K562 (cell line): ENCODE measurements around the gene CPT1A.

Source experiments
- ESRRB ChIP-seq: fragments of 250-450 bp; sonication (Bioruptor Pico); IDR thresholded peaks from 2 replicates; pipeline ENCODE4 v1.5.0; 2020; ENCODE audit warnings: mild to moderate bottlenecking, moderate library complexity, borderline replicate concordance
- KLF1 ChIP-seq: fragments of 450-650 bp; IDR thresholded peaks from 2 replicates; pipeline ENCODE4 v1.6.1; 2016; ENCODE audit warnings: missing genetic modification characterization, missing compliant biosample characterization
- POLR2A ChIP-seq: fragments of 450-650 bp; conservative IDR thresholded peaks from 2 replicates; pipeline ENCODE4 v1.6.1; 2016
- SMC3 ChIP-seq: conservative IDR thresholded peaks from 2 replicates; pipeline ENCODE4 v1.6.1; 2011; ENCODE audit warnings: low read depth, low read length, improper control_type of control experiment; ENCODE audit not compliant: insufficient read depth
- TF ChIP-seq, protein P1 (sequence below), 3 experiments: IDR thresholded peaks in 2 of 3; conservative IDR thresholded peaks in 1 of 3; 2 replicates each; pipeline ENCODE4 v1.5.1; 2011 to 2012; ENCODE audit warnings: low read length in 3 of 3, mild to moderate bottlenecking in 3 of 3, control low read depth in 2 of 3, improper control_type of control experiment in 1 of 3, inconsistent platforms in 1 of 3, low read depth in 1 of 3, mixed read lengths in 1 of 3, moderate library complexity in 1 of 3; ENCODE audit not compliant: insufficient read depth in 2 of 3
- TF ChIP-seq, protein P2 (sequence below): fragments of 450-650 bp; formaldehyde crosslinking; IDR thresholded peaks from 2 replicates; pipeline ENCODE4 v1.4.0; 2022; ENCODE audit warnings: missing genetic modification characterization
- TF ChIP-seq, protein P3 (sequence below), 2 experiments: fragments of 450-650 bp in 1 of 2; sonication (generic) in 1 of 2; formaldehyde crosslinking in 1 of 2; IDR thresholded peaks in 1 of 2; conservative IDR thresholded peaks in 1 of 2; 2 replicates each; pipeline versions ENCODE4 v1.6.1 to v1.8.1; 2016 to 2023; ENCODE audit warnings: mild to moderate bottlenecking in 2 of 2, moderate library complexity in 2 of 2, inconsistent platforms in 1 of 2, missing genetic modification reagents in 1 of 2

DNA sequence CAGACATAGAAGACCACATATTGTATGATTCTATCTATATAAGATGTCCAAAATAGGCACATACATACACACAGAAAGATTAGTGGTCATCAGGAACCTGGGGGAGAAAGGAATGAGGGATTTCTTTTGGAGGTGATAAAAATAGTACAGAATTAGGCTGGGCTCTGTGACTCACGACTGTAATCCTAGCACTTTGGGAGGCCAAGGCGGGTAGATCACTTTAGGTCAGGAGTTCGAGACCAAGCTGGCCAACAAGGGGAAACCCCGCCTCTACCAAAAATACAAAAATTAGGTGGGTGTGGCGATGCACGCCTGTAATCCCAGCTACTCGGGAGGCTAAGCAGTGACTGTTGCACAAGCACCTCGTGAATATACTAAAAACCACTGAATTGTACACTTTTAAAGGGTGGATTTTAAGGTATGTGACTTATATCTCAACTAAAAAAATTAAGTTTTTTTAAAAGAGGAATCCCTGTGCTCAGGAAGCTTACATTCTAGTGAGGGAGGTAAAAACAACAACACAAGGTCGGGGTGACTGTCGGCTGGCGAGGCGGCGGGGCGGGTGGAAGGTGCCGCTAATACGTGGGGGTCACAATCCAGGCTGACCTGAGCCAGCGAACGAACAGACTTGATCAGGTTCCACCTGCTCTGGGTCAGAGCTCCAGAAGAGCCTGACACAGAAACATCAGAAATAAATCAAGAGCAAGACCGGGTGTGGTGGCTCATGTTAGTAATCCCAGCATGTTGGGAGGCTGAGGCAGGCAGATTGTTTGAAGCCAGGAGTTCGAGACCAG, 65.1 kb downstream of the CPT1A start:
- TF ChIP-seq, protein P1, sequence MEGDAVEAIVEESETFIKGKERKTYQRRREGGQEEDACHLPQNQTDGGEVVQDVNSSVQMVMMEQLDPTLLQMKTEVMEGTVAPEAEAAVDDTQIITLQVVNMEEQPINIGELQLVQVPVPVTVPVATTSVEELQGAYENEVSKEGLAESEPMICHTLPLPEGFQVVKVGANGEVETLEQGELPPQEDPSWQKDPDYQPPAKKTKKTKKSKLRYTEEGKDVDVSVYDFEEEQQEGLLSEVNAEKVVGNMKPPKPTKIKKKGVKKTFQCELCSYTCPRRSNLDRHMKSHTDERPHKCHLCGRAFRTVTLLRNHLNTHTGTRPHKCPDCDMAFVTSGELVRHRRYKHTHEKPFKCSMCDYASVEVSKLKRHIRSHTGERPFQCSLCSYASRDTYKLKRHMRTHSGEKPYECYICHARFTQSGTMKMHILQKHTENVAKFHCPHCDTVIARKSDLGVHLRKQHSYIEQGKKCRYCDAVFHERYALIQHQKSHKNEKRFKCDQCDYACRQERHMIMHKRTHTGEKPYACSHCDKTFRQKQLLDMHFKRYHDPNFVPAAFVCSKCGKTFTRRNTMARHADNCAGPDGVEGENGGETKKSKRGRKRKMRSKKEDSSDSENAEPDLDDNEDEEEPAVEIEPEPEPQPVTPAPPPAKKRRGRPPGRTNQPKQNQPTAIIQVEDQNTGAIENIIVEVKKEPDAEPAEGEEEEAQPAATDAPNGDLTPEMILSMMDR (IDR thresholded peaks at IDR 0.05 in 2 of 3, conservative IDR thresholded peaks at IDR 0.05 in 1 of 3; ENCODE audit: insufficient read depth in 2 of 3, low read depth in 1 of 3, low read length in 3 of 3) = no peak
- TF ChIP-seq SMC3 (no peak), KLF1 (tag) (no peak), ESRRB (CRISPR knock-in tag) (no peak), POLR2A (no peak)
- TF ChIP-seq, protein P2, sequence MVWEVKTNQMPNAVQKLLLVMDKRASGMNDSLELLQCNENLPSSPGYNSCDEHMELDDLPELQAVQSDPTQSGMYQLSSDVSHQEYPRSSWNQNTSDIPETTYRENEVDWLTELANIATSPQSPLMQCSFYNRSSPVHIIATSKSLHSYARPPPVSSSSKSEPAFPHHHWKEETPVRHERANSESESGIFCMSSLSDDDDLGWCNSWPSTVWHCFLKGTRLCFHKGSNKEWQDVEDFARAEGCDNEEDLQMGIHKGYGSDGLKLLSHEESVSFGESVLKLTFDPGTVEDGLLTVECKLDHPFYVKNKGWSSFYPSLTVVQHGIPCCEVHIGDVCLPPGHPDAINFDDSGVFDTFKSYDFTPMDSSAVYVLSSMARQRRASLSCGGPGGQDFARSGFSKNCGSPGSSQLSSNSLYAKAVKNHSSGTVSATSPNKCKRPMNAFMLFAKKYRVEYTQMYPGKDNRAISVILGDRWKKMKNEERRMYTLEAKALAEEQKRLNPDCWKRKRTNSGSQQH (CRISPR knock-in tag) = no peak
- TF ChIP-seq, protein P3, sequence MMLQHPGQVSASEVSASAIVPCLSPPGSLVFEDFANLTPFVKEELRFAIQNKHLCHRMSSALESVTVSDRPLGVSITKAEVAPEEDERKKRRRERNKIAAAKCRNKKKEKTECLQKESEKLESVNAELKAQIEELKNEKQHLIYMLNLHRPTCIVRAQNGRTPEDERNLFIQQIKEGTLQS (IDR thresholded peaks at IDR 0.05) = no peak
- TF ChIP-seq, protein P3 (CRISPR knock-in tag; conservative IDR thresholded peaks at IDR 0.05) = no peak
